GM19351 (cell line): Measurements from ENCODE around the gene MORF4L1.
"Not testable (repeated sequence)": the region's sequence is repeated elsewhere in the genome, so short reads cannot be mapped to it uniquely, and the experiment has no call there.

Experiments
- ATAC-seq: cut with Tn5 transposase; IDR thresholded peaks from one replicate; pipeline ENCODE4 v1.9.1; 2021; ENCODE audit warnings: mild to moderate bottlenecking, moderate library complexity; ENCODE audit not compliant: unreplicated experiment

MORF4L1 gene

DNA sequence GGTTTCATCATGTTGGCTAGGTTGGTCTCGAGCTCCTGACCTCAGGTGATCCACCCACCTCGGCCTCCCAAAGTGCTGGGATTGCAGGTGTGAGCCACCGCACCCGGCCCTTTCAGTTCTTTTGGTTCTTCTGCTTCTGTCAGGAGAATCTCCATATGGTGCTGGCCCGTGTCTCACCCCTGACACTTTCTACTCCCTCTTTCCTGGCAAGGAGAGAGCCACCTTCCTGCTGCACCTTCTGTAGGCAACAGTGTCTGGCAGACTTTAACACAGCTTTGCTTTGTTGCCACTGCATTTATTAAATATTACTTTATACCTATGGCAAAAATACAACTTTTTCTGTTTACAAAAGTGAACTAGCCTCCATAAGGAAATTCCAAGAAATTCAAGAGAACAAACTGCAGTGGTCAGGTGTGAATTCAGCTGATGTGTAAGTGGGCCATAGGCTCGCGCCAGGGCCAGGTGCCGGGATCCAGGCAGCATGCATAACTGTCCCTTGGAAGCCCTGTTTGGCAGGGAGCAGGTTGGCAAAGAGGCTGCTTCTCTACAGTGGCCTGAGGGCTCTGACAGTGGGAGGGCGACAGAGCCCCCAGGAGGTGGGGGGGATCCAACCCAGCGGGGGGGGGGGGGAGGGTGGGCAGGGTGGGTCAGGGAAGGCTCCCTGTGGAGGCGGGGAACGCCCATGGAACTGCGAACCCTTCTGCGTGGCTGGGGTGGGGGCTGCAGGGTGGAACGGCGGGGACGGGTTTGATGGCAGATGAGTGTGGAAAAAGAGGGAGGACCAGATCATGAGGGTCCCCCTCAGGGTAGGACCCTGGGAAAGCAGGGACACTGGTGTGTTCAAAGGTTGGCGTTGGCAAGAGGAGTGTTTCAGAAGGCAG, 51.0 kb downstream of the MORF4L1 start:
- ATAC-seq: no peak

DNA sequence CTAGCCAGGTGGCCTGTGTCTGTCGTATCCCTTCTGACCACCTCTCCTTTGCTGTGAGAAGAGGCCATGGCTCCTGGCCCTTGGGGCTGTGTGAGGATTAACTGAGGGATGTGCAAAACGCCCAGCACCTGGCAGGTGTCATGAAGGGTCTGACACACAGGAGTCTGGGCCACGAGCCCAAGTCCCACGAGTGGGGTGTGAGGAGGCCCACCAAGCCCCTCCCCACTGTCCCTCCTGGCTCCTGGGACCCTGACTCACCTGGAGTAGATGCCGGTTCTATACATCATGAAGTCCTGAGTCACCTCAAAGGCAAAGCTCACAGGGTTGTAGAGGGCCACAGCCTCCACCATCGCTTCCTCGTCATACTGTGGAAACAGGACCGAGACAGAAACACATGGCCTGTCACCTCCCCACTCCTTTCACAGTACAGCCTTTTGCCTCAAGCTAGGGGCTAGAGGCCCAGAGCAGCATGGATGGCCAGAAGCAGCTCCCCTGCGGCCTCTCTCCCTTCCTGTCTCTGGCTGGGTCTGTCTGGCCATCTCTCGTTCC, 52.5 kb downstream of the MORF4L1 start:
- ATAC-seq: no peak

DNA sequence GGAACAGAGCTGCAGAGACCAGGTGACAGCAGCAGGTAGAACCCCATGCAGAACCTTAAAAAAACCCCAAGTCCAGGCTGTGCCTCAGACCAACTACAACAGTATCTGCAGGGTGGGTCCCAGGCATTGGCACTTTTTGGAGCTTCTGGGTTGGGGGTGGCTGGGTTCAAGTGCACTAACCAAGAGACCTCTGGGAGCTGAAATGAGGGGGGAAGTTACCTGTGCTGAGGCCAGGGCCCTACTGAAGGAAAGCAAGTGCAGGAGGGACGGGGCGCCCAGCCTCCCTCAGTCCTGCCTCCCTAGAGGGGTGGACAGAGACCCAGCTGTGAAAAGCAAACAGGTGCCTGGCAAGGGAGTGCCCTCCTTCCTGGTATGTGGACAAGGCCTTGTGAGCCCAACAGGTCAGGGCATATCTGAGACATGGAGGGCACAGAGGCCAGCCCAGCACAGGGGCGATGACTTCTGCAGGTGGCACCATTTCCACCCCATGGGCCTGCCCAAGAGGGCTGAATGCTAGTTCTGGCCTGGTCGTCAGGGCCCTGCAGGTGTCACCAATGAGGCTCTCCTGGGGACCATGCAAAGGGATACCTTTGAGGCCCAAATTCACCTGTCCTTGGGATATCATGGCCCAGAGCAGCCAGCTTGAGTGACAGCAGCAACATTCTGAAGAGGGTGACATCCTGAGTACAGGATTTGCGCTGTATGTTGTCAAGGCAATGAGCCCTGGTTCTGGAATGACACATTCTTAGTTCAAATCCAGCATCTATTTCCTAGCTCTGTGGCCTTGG, 53.5 kb downstream of the MORF4L1 start:
- ATAC-seq: no peak

DNA sequence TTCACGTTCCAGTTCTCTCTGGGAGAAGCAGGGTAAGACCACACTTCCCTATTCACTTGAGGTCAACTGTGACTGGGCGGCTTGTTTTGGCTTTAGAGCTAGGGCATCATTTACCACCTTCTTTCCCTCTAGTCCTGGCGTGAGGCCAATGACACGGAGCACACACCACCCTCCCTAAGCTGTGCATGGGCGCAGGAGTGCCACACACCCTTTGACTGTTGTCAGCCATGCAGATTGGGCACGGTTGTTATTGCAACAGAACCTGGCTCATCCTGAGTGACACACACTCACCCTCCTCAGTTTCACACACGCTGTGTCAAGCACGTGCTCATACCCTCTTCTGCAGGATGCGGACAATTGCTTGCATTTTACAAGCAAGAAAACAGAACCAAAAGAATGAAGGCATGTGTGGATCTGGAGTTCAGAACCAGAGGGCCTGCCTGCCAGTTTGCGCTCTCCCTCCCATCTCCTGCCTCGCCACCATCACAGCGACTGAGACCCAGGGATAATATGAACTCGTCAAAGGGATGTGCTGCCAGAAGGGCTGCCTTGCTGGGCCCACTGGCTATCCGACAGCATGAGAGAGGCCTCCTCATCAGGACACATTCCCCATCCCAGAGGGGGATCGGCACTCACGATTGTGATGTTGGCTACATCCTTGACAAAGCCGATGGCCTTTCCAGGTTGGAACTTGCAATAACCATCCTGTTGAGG, 54.5 kb downstream of the MORF4L1 start:
- no peak for ATAC-seq

DNA sequence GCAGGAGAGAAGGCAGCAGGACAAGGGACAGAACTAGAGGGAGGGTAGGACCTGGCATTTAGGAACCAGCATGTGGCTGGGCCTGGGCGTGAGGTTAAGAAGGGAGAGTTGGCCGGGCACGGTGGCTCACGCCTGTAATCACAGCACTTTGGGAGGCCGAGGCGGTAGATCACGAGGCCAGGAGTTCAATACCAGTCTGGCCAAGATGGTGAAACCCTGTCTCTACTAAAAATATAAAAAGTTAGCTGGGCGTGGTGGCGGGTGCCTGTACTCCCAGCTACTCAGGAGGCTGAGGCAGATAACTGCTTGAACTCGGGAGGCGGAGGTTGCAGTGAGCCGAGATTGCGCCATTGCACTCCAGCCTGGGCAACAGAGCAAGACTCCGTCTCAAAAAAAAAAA, 55.5 kb downstream of the MORF4L1 start:
- not testable (repeated sequence) for ATAC-seq

DNA sequence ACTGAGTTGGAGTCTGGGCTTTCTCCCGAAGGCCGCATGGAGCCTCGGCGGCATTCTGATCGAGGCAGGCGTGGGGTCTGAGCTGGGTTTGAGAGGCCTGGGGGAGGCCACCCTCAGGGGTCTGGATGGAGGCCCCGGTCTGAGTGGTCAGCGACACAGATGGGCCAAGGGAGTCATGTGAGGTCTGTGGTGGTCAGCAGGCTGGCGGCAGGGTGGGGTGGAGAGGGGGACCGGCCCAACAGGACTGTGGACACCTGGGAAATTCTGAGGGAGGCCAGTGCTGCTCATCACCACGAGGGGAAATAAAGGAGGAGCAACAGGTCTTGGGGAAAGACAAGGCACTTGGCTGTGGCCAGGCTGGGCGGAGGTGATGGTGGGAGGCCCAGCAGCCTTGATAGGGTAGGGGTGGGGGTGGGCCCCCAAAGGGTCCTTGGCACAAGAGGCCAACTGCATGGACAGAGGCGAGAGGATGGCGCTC, 56.0 kb downstream of the MORF4L1 start:
- no peak for ATAC-seq

DNA sequence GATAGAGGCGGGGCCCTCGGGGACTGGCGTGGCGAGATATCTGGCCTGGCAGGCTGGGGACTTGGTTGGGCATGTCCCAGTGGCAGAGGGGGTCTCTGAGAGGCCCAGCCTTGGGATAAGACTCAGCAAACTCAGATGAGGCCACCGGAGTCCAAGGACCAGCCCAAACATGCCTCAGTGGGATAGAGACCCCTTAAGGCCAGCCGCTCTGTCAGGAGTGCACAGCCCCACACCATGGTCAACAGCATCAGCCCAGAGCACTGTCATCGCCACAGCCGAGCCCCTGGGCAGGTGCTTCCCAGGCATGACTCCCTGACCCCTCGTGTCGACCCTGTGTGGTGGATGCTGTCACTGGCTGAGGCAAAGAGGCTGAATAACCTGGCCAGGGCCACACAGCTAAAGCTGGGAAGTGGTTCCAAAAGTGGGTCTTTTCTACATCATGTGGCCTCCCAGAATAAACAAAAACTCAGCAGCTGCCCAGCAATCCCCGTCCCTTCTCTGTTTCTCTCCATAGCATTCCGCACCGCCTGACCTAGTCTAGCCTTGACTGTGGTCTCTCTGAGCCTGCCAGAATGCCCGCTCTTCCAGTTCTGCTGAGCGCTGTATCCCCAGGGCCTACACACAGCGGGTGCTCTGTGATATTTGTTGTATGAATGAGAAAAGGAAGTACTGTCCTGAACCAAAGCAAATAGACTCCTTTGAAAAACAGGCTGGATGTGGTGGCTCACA, 57.0 kb downstream of the MORF4L1 start:
- no peak for ATAC-seq

DNA sequence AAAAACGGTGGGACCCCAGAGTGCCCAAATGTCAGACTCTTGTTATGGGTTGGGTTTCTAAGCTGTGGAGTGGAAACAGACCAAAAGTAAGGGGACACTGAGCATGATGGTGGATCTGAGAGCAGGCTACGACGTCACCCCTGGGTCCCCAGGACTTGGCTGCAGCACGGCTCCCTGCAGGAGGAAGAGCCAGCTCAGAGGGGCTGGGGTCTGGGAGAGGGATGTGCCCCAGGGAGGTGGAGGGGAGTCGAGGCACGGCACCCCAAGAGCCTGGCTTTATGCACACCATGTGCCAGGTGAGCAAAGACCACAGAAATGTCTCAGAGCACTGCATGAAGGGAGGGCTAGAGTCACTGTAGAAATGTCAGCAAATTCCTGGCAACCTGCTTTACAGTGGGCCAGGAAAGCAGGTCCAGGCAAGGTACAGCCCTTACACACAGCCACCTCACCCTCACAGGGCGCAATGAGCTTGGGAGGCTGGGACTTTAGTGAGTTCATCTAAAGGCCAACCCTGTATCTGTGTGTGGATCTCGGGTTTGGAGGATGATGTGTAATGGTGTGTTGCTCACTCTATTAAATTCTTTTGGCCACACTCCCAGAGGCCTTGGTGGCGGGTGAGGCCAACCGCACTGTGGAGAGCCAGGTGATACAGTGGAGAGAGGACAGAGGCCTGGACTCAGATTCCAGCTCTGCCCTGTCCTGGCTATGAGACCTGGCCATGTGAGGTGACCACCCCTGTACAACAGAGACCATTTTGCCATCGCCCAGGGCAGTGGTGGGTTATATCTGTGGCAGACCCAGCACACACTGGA, 58.1 kb downstream of the MORF4L1 start:
- ATAC-seq: no peak

DNA sequence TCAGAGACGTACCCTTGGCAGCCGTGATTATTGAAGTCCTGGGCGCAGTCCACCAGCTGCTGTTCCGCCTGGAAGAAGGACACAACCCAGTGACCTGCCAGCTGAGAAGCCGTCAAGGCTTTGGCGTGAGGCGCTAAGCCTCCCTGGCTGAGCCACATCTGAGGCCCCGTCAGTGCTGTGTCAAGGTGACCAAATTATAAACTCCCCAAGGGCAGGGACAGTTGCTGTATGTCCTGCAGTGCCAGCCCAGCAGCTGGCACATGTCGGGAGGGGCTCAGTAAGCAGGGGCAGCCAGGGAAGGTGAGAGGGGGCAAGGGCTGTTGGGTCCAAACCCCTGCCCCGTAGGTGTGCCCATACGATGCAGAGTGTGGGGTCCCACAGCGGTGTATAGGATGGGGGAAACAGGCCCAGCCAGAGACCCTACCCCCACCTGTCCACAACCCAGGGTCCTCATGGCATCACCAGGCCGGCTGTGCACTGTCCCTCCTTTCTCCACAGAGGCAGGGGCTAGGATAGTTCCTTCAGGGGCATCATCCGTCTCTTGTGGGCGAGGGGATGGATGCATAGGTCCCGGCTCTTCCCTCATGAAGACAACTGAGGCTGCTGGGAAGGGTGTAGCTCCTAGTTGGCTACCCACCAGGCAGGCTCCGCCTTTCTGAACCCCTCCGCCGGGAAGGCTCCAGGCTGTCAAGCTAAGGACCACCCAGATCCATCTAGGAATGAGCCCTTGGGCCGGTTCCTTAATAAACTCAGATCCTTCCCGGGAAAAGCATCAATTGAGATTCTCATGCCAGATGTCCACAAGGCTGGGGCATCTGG, 59.0 kb downstream of the MORF4L1 start:
- ATAC-seq: no peak

DNA sequence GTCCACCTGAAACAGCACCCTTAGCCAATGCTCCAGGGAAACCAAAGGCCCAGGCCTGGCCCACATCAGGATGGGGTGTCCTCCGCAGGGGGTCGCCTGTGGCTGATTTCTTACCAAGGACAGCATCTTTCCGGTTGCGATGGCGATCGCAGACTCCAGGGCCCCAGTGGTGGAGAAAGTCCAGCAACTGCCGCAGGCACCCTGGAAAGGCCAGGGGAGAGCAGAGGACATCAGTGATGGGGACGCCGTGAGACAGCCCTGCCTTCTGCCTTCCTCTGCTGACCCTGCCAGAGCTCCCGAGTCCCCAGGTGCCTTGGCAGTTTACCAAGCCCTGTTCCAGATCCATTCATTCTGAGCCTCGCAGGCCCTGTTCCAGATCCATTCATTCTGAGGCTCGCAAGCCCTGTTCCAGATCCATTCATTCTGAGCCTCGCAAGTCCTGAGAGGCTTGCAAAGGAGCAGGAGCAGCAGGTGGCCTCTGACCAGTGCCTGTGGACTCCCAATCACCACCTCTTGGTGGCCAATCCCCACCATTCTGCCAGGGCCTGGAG, 59.6 kb downstream of the MORF4L1 start:
- no peak for ATAC-seq

DNA sequence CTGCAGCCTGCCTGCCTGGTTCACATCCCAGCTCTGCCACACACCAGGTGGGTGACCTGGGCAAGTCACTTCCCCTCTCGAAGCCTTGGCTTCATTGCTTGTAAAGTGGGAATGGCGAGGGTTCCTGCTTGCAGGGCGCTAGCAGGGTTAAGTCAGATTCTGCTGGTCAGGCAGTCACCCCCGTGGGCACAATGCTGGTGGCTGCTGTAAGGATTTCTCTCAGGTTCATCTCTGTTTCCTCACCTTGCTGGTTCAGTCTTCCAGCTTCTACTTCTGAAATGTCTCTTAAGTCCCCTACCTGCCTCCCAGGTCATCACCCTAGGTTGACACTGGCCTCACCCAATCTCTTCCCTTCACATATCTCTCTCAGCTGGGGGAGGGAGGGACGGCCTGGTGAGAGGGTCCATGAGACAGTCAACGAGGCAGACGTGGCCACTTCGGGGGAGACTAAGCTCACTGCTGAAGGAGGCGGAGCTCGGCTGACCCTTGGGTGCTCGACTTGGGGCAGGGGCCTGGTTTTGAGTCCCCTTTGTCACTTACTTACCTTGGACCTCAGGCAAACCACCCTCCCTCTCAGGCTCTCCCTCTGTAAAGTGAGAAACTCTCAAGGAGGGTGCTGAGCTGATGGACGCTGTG, 60.6 kb downstream of the MORF4L1 start:
- ATAC-seq: no peak

DNA sequence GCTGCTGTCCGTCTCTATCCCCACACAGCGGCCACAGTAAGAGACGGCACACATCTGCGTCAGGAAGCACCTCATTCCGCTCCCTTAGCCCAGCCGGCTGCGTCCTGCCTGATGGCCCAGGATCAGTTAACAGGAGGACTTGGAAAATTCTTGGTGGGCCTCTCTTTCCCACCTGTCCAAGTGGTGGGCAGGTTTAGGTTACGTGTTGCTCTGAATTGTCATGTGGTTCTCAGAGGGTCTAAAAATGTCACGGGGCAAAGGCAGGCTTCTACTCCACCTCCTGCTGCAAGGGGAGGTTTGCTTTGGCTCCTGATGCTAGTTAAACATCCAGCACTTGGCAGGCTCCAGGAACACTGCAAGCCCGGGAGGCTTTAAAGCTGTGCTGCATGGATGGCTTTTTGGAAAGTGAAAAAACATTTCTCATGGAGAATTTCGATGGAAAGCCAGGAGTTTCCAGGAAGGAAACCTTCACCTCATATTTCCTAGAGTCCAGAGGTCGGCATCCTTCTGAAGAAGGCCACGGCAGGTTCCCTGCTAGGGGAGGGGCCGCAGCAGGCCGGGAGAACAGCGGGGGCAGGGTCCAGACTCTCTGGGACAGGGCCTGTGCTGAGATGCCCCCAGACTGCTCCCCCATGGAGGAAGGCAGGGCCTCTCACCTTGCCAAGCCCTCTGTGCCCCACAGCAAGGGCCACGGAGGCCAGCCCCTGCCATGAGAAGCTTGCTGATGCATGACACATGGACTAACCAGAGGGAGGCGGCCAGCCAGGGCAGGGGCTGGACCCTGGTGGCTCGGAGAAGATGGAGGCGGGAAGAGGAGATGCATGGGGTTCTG, 61.3 kb downstream of the MORF4L1 start:
- no peak for ATAC-seq

DNA sequence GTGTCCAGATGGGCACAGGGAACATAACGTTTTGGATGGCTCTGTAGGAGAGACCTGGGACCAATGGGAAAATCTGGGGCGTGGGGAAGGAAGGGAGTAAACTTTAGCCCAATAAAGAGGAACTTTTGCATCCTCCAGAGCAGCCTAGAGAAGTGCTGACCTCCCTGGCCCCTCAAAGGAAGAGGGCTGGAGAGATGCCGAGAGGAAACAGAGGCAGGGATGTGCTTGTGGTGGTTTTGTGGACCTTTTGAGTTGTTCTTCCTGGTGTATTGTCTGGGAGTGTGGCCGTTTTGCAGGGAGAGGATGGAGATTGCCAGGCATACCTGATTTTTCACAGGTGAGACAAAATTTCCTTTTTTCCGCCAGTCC, 61.9 kb downstream of the MORF4L1 start:
- ATAC-seq: no peak

DNA sequence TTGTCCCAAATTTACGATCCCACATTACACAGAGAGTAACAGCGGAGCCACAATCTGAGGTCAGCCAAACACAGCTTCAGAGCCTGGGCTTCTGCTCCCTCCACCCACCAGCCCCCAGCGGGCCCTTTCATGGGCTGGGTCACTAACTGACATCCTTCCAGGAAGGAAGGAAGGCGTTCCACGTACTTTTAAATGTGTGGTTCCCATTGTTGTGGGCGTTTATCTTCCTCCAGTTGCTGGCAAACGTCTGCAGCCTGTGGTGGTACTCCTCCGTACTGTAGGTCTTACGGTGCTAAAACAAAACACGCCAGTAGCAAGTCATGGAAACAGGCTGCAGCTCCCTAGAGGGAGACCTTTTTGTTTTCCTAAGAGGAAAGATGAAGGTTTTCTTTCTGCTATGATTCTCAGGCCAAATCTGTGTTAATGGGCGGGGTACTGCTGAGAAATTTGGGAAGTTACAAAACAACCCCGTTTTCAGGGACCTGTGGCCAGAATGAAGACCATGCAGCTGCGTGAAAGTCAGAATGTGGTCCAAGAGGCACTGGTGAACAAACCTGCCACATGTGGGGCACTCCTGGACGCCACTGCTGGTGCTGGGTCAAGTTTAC, 64.5 kb downstream of the MORF4L1 start:
- ATAC-seq: no peak

DNA sequence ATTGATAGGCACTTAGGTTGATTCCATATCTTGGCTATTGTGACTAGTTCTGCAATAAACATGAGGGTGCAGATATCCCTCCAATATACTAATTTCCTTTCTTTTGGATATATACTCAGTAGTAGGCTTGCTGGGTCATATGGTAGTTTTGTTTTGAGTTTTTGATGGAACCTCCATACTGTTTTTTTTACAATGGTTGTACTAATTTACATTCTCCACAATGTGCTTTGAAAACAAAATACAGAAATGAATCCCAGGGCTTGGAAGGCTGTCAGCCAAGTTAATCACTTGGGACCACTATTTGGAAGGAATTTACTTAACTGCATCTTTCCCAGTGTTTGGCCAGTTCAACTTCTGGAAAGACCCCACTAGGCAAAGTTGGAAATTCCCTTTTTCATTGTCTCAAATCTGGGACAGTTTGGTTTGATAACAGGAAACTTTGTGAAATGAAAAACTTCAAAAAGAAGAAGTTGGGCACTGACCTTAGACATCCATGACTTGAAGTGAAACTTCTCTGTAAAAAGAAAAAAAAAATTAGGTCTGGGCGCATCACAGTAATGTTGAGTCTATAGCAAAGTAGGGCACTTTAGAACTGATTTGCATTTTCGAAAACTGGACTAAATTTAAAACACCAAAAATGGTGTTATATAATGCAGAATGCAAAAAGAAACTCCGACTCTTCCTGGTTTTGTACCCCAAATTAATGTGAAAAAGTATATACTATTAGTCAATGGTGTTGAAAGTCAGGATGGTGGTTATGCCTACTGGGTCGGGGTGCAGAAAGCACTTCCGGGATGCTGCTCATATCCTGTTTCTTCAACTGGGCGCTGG, 66.2 kb downstream of the MORF4L1 start:
- ATAC-seq: peak; percentile 61

DNA sequence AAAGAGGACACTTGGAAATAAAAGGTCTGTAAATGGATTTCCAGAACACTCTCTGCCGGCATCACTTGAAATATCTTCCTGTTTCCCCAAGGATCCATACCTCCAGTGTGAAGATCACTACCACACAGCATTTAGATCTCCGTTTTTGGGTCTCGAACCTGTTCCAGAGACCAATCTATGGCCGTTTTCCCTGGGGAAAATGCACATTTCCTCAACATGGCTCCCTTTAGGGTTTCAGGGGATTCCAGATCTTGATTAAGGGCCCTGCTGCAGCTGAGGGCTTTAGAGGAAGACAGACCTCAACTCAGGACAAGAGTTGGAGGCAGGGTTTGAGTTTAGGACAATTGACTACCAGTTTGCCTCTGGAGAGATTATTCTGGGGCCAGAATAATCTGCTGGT, 70.1 kb downstream of the MORF4L1 start:
- no peak for ATAC-seq
